A549 treated with Mapracorat at 1 μM for 4 hours (cell line): ENCODE data around the gene EPO. TPM values are rescaled to one million over a fixed set of nuclear protein-coding genes. Genes with fewer than 3 reads are reported as not detected.

ENCODE experiments used
- total RNA-seq: library from RNA; stranded (reverse); fragments of 200-300 nt; extraction: Qiagen RNA extraction; gene quantifications from 5 replicates; pipeline ENCODE4 v1.2.3, GENCODE V29; 2022

EPO gene
- 0.10 to 0.12 TPM in 2 of 5 replicates, not detected in the others for total RNA-seq

GRCh38 chr7:100720279-100720670 lies at the start of gene EPO:
Gene EPO (plus strand): TSS chr7:100720468. CDS start chr7:100720981, 513 bp downstream.

GRCh38 chr7:100673302-100673941 lies 46.8 kb upstream of the EPO start, which contains the start of gene GNB2:
Gene GNB2 (plus strand): TSS chr7:100673740. CDS start chr7:100676266, 2,526 bp downstream.

GRCh38 chr7:100694098-100694745 lies 26.0 kb upstream of the EPO start, which contains the start of gene GIGYF1:
Gene GIGYF1 (minus strand): TSS chr7:100694250. CDS start chr7:100688238, 6,012 bp downstream.

GRCh38 chr7:100705753-100706671 lies 14.3 kb upstream of the EPO start, which contains the start of gene POP7:
Gene POP7 (plus strand): TSS chr7:100706121. CDS start chr7:100706831, 710 bp downstream.

Other genes starting within 250 kb of the EPO start
- gene TSC22D4, start 241.3 kb upstream of the EPO start, total RNA-seq, result 43.7 to 57.5 TPM (median 54.5 TPM) in 5 replicates
- 2.7 to 6.3 TPM (median 4.1 TPM) in 5 replicates for gene NYAP1, start 236.5 kb upstream of the EPO start, total RNA-seq
- gene AGFG2, start 181.3 kb upstream of the EPO start, total RNA-seq, result 26.8 to 45.2 TPM (median 37.4 TPM) in 5 replicates
- gene SAP25, start 146.6 kb upstream of the EPO start, total RNA-seq, result 0.34 to 0.60 TPM (median 0.53 TPM) in 4 of 5 replicates, not detected in the other
- gene LRCH4, start 134.3 kb upstream of the EPO start, total RNA-seq, result 12.3 to 18.3 TPM (median 16.0 TPM) in 5 replicates
- gene FBXO24, start 134.1 kb upstream of the EPO start, total RNA-seq, result 0.12 to 0.56 TPM (median 0.28 TPM) in 4 of 5 replicates, not detected in the other
- gene PCOLCE, start 118.1 kb upstream of the EPO start, total RNA-seq, result 7.7 to 12.2 TPM (median 8.8 TPM) in 5 replicates
- gene MOSPD3, start 107.9 kb upstream of the EPO start, total RNA-seq, result 16.7 to 21.3 TPM (median 19.8 TPM) in 5 replicates
- 1.7 to 3.0 TPM (median 2.7 TPM) in 5 replicates for gene TFR2, start 78.9 kb upstream of the EPO start, total RNA-seq
- not detected in 5 replicates for gene ACTL6B, start 64.0 kb upstream of the EPO start, total RNA-seq
- 164 to 260 TPM (median 253 TPM) in 5 replicates for gene GNB2, start 46.7 kb upstream of the EPO start, total RNA-seq
- gene GIGYF1, start 26.2 kb upstream of the EPO start, total RNA-seq, result 11.8 to 23.5 TPM (median 18.2 TPM) in 5 replicates
- 69.2 to 97.1 TPM (median 91.2 TPM) in 5 replicates for gene POP7, start 14.3 kb upstream of the EPO start, total RNA-seq
- gene ZAN, start 13.1 kb downstream of the EPO start, total RNA-seq, result not detected in 5 replicates
- 33.1 to 44.5 TPM (median 43.5 TPM) in 5 replicates for gene EPHB4, start 107.1 kb downstream of the EPO start, total RNA-seq
- 9.2 to 17.7 TPM (median 14.8 TPM) in 5 replicates for gene SLC12A9, start 132.2 kb downstream of the EPO start, total RNA-seq
- 41.1 to 59.3 TPM (median 54.1 TPM) in 5 replicates for gene TRIP6, start 146.9 kb downstream of the EPO start, total RNA-seq
- gene SRRT, start 154.6 kb downstream of the EPO start, total RNA-seq, result 117 to 143 TPM (median 142 TPM) in 5 replicates
- 3.3 to 7.2 TPM (median 6.4 TPM) in 5 replicates for gene UFSP1, start 169.2 kb downstream of the EPO start, total RNA-seq
- gene ACHE, start 175.4 kb downstream of the EPO start, total RNA-seq, result 2.1 to 3.9 TPM (median 2.6 TPM) in 5 replicates
- gene MUC3A, start 229.1 kb downstream of the EPO start, total RNA-seq, result 15.0 to 24.4 TPM (median 20.8 TPM) in 5 replicates
- gene MUC12, start 249.1 kb downstream of the EPO start, total RNA-seq, result 12.5 to 22.8 TPM (median 18.6 TPM) in 5 replicates